CD4-positive, alpha-beta T cell treated with Interleukin-1 beta for 1 hour (primary cell): ENCODE measurements around the gene PTPRN2.

Experiments used
- DNase-seq, 2 donors: peaks; one replicate each; pipeline ENCODE4 v3.0.0-alpha.2; 2020 to 2022

PTPRN2 gene

DNA sequence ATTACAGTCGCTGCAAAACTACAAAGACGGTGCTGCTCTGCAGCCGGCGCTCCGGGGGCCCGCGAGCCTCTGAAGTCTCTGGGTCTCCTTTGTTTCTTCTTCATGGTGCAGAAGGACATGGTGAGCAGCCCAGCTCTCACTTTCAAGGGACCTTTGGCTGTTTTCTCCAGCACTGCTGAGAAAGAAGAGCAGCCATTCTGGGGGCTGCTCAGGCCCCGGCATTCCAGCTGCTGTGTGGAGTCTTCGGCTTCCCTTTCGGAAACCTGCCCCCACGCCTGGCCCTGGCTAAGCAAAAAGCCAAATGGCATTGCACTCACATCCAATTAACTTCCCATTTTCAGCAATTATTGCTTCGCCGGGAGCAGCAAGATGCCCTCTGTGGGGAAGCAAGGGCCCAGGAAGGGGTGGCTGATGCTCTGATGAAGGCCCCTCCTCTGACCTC is 555.7 kb downstream of the PTPRN2 start:
- no peak for DNase-seq

- DNase-seq, result no peak
Measured at GRCh38 chr7:158030566-158030965, 557.1 kb downstream of the PTPRN2 start.

DNA sequence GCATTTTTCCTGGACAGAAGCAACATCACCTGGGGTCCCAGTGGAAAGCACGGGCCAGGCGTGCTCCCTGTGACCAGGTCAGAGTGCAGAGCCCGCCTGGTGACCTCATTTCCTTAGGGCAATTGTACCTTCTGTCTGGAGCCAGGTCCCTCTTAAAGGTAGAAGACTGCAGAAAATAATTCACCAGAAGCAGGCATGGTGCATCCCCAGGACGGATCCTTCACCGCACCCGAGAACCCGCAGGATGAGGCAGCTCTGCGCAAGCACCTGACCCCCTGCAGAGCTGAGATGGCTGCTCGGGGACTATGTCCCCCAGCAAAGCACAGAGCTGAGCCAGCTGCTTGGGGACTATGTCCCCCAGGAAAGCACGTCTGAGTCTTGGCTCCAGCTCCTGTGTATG is 557.6 kb downstream of the PTPRN2 start:
- DNase-seq, result no peak

DNA sequence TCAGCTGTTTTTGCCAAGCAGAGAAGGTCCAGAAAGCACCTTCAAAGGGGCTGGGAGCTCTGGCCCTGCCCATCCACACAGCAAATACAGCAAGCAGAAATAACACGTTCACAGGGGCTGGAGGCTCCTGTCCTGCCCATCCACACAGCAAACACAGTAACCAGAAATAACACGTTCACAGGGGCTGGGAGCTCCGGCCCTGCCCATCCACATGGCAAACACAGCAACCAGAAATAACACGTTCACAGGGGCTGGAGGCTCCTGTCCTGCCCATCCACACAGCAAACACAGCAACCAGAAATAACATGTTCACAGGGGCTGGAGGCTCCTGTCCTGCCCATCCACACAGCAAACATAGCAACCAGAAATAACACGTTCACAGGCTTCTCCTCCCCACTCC is 558.1 kb downstream of the PTPRN2 start:
- DNase-seq, result no peak

DNA sequence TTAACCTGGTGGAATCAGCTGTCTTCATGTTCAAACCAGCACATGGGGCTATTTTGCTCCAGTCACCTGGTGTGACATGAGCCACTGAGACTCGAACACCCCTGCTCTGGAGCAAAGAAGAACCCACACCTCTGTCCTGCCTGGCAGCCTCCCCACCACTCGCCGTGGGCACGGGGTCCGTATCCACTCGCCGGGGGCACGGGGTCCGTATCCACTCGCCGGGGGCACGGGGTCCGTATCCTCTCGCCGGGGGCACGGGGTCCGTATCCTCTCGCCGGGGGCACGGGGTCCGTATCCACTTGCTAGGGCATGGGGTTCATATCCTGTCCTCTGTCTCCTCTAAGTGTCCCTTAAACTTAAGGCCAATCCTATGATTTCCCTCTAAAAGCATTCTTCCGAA is 558.7 kb downstream of the PTPRN2 start:
- DNase-seq, result no peak

DNA sequence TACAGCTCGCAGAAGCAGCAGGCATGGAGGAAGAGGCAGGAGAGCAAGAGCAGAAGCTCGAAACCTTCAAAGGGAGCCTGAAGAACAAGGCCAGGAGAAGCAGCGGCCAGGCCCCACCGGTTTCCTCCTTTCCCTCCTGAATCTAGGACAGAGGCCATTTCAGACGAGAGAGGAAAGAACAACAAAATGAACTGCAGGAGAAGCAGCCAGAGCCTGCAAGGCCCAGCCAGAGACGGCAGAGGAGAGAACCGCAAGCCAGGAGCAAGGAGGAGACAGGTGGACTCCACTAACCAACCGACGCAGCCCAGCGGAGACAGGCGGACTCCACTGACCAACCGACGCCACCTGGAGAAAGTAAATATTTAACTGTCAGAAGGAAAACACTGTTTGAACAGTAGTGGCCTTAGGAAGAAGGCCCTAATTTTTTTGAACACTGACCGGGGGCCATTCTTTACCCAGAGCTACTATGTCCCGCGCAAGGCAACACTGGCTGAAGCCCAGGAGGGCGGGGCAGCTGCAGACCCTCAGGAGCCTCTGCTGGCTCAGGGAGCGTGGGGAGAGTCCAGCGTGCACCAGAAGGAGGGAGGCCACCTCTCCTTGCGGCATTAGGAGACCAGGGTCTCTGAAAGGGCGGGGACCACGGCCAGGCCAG is 559.2 kb downstream of the PTPRN2 start:
- DNase-seq, result no peak

- no peak for DNase-seq
Measured at GRCh38 chr7:158027646-158028045, 560.0 kb downstream of the PTPRN2 start.

- DNase-seq, result no peak
Measured at GRCh38 chr7:158026636-158027265, 560.9 kb downstream of the PTPRN2 start.

DNA sequence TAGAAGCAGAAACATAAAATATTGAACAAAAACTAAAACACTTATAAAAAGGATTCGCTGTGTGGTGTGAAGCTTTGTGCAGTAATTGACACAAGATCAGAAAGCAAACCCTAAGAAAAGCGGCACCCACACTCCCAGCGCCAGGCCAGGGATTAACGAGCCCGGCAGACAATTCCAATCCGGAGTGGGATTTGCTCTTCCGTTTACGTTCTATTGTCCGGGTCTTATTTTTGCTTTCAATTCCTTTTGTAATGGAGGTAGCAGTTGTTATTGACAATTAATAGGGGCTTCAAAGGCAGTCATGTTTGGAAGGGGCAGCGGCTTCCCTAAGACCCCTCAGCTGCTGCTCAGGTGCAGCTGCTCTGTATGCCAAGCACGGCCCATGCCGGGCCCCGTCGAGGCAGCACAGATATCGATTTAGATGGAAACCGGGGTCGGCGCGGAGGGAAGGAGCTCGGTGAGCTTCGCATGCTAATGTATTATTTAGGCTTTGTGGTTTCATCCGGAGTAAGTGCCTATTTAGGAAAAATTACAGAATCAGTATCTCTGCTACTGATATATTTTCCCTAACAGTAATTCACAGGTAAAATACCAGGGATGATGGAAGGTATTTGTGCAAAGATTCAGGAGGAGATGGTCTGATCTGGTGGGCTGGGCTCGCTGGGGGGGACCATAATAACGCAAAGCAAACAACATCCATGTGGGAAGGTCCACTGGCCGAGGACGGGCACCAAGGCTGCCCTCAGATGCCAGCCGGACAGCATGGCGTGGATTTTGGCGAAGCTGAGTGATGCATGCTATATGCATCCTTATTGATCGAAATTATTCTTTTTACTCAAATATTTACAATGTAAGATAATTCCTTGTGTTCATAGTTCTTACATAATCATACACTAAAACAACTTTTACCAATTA is 561.7 kb downstream of the PTPRN2 start:
- no peak for DNase-seq

DNA sequence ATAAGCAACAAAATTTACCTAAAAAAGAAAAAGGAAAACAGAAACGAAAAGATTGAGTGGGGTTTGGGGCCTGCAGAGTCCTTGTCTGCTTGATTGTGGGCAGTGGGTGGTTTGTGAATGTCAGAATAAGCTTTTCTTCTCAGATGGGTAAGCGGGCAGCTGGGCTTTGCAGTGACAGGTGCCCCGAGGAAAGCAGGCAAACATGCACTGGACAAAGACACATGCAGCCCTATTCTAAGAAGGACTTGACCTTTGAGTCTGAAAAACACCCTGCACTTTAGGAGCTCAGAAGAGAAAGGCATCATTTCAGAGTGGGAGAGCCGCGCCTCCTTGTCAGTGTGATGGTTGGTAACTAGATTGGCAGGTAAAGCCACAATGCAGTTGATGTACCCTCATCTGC is 562.7 kb downstream of the PTPRN2 start:
- DNase-seq, result no peak

DNA sequence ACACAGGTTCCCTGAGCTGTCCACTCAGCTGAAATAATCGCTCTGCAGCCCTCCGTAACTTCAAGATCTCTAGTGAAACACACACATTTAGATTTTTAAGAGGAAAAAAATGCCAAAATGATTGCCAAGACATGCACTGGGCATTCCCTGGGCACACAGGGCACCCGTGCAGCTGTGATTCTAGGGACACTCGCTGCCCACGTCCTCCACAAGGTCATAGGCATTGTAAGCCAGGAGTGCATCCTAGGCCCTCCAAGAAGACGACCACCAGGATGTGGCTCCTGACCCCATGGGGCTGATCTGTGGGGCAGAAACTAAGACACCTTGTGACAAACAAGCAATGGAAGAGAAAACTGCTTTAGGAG is 563.3 kb downstream of the PTPRN2 start:
- DNase-seq, result no peak

GRCh38 chr7:158023681-158024350 is 563.8 kb downstream of the PTPRN2 start:
- no peak for DNase-seq

DNA sequence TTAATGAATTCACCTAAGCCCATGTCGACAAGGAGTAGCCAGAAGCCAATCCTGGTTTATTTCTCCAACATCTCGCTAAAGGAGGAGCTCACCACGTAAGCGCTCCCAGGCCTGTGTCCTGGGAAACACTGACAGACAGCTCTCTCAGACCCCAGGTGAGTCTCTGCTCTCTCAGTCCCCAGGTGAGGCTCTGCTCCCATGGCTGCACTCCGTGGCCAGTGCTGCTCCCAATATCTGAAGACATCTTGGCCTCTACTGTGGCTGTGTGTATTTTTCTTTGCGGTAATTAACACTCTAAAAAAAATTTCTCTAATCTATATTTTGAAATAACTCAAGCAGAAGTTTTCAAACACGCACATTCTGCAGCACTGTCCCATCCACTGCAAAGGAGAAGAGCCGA is 564.5 kb downstream of the PTPRN2 start:
- no peak for DNase-seq

GRCh38 chr7:158022601-158023000 is 565.0 kb downstream of the PTPRN2 start:
- no peak for DNase-seq

DNA sequence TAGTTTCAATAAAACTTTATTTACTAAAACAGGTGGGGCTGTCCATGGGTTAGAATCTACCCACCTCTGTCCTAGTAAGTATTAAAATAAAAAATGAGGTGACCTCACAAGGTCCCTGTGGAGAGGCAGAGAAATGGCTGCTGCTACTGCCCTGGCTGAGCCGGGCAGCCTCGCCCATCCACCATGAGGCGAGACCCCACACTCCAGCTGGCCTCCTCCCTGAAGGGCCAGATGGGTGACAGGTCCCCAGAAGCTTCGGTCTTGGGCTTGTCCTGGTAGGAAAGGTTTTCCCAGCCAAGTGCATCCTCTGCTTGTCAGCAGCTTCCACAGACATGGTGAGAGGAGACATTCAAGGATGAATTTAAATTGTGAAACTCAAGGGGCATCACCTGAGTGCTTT is 565.8 kb downstream of the PTPRN2 start:
- DNase-seq, result no peak

DNA sequence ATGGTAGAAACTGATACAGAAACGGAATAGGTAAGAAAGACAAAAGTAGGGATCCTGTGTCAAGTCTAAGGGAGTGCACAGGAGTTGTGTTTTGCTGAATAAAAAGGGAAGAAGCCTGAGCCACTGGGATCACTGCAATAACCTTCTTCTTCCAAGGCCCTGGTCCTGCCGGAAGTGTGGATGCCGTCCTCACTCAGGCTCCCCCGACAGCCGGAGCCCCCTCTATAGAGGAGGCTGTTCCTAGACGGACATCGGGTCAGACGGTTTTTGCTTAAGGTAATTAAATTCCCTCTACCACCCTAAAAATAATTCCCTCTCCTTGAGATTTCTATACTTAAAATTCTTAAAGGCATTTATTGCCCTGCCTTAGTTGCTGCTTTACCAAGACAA is 566.9 kb downstream of the PTPRN2 start:
- no peak for DNase-seq

DNA sequence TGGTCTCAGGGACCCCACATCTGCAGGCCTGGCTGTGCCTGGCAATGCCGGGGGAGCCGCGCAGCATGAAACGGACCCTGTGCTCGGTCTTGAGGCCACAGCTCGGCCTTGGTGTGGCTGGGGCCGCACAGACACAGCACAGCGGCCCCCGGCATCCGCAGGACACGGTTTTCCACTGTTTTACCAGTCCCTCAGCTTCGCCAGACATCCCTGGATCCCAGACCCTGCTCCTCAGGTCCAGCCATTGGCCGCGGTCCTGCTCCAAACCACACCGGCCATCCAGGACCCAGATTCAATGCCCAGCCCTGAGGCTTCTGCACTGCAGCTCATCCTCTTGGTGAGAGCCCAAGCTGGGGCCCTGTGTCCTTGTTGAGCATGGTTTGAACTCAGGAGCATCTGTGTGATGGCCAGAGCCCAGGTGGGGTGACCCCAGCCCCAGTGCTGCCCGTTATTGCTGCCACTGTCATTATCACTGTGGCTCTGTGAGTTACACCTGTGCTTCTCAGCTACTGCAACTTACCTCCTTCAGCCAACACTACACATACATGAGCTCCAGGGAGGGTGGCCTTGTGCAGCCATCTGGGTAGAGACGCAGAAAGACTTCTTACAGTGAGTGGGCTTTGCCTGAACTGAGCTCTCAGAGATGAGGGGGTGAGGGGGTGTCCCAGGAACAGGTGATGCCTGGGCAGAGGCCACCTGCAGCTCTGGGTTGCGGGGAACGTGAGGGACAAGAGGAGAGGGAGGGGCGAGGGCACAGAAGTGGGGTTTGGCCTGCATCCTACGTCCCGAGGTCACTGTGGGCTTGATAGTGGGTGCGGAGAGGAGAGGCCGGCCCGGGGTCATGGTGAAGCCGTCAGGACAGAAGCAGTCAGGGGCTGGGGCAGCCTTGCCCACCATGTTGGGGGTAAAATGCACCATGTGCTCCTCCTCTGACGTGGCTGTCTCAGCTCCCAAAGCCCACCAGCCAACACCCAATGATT is 567.6 kb downstream of the PTPRN2 start:
- no peak for DNase-seq

- DNase-seq, result no peak
Measured at GRCh38 chr7:158018971-158019645, 568.5 kb downstream of the PTPRN2 start.

- DNase-seq, result no peak
Measured at GRCh38 chr7:158018098-158018762, 569.4 kb downstream of the PTPRN2 start.

DNA sequence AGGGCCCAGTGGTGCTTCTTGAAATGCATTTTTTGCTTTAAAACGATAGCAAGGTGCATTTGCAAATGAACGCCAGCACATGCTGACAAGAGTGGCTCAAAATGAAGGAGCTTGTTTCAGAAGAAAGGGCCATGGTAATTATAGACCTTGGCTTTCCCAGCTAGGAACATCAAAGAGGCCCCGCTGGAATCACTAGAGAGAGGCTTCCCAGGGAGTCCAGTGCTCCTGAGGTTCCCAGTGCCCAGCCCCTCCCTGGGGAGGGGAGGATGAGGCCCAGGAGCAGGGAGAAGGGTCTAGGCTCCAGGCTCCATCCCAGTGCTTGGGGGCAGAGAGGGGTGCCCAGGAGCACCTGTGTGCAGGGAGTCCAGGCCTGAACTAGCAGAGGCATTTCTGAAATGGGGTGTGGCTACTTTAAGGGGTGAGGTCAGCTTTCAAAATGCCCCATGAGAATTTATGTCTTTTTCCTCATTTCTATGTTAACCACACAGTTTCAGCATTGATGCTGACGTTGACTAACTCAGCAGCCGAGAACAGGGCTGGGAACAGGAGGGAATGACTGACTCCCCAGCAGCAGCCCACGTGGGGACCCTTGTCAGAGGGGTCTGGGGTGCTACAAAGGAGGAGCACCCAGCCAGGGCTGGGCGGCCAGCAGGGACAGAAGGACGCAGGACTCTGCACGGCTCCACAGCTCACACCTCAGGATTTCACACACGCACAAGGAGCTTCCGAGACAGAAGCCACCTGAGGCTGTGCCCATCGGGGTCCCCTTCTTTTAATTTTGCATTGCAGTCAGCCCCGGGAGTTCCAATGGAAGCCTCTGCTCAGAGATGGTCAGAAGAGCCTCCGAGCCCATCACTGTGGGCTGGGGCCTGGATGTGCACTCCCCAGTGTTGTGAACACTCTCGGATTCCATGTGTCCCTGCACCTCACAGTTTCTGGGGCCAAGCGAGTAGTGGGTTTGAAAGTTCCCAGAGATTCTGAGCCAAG is 570.2 kb downstream of the PTPRN2 start:
- no peak for DNase-seq
